GM12878 (cell line): Measurements from ENCODE around the gene UBE2O.

Source experiments
- CTCF ChIP-seq, 3 experiments: IDR thresholded peaks in 2 of 3; conservative IDR thresholded peaks in 1 of 3; 2 replicates each; pipeline ENCODE4 v1.5.1; 2011; ENCODE audit warnings: low read depth in 3 of 3, low read length in 3 of 3, mild to moderate bottlenecking in 3 of 3, control low read depth in 2 of 3, moderate library complexity in 2 of 3, inconsistent platforms in 1 of 3, mixed read lengths in 1 of 3; ENCODE audit not compliant: control insufficient read depth in 2 of 3, insufficient read depth in 1 of 3; ENCODE audit errors: extremely low read depth in 1 of 3
- KLF5 ChIP-seq: fragments of 450-650 bp; IDR thresholded peaks from 2 replicates; pipeline ENCODE4 v1.6.1; 2014; ENCODE audit warnings: mild to moderate bottlenecking; ENCODE audit not compliant: partially characterized antibody
- SMC3 ChIP-seq: IDR thresholded peaks from 2 replicates; pipeline ENCODE4 v1.6.1; 2011; ENCODE audit warnings: low read length, improper control_type of control experiment, borderline replicate concordance
- TARDBP ChIP-seq: IDR thresholded peaks from 2 replicates; pipeline ENCODE4 v1.6.1; 2016; ENCODE audit warnings: borderline replicate concordance

- no peak for TF ChIP-seq KLF5
- TF ChIP-seq CTCF (IDR thresholded peaks at IDR 0.05 in 2 of 3, conservative IDR thresholded peaks at IDR 0.05 in 1 of 3; ENCODE audit: control insufficient read depth in 2 of 3, extremely low read depth in 1 of 3, insufficient read depth in 1 of 3, low read depth in 3 of 3, low read length in 3 of 3): no peak
- TF ChIP-seq SMC3: no peak
- TF ChIP-seq TARDBP: no peak
Observed at GRCh38 chr17:76381633-76382350, 71.2 kb downstream of the UBE2O start.
